Spleen (tissue), 11 donors: ENCODE data around the gene CASP8. TPM values are rescaled to one million over a fixed set of nuclear protein-coding genes. Genes with fewer than 3 reads are reported as not detected.

Experiments used
- DNase-seq: peaks from one replicate; pipeline ENCODE4 v3.0.0-alpha.2; 2020
- H3K27ac ChIP-seq, 8 donors: fragments of 200-600 bp; sonication (generic) in 7 of 8; 1 replicate in 4 of 8; 2 replicates in 4 of 8; pipeline versions ENCODE4 v1.5.0 to v1.8.0; 2016 to 2021; ENCODE audit warnings: inconsistent platforms in 4 of 8, mild to moderate bottlenecking in 4 of 8, moderate library complexity in 1 of 8
- H3K27me3 ChIP-seq, 7 donors: fragments of 200-600 bp; sonication (generic) in 6 of 7; replicated peaks in 1 of 7; 1 replicate in 4 of 7; 2 replicates in 3 of 7; pipeline versions ENCODE4 v1.5.0 to v1.8.0; 2016 to 2021; ENCODE audit warnings: inconsistent platforms in 3 of 7, mild to moderate bottlenecking in 1 of 7
- H3K36me3 ChIP-seq, 6 donors: fragments of 200-600 bp; sonication (generic) in 5 of 6; 1 replicate in 4 of 6; 2 replicates in 2 of 6; pipeline versions ENCODE4 v1.5.0 to v1.8.0; 2016 to 2021; ENCODE audit warnings: inconsistent platforms in 2 of 6
- H3K4me1 ChIP-seq, 6 donors: fragments of 200-600 bp; sonication (generic) in 5 of 6; 1 replicate in 3 of 6; 2 replicates in 3 of 6; pipeline versions ENCODE4 v1.5.0 to v1.8.0; 2016 to 2021; ENCODE audit warnings: inconsistent platforms in 3 of 6
- H3K4me3 ChIP-seq, 8 donors: fragments of 200-600 bp; sonication (generic) in 7 of 8; 1 replicate in 4 of 8; 2 replicates in 4 of 8; pipeline versions ENCODE4 v1.5.0 to v1.8.0; 2016 to 2021; ENCODE audit warnings: inconsistent platforms in 4 of 8, mild to moderate bottlenecking in 4 of 8, moderate library complexity in 2 of 8
- H3K9me3 ChIP-seq, 8 donors: fragments of 200-600 bp; sonication (generic) in 7 of 8; 1 replicate in 4 of 8; 2 replicates in 4 of 8; pipeline versions ENCODE4 v1.5.0 to v1.8.0; 2016 to 2021; ENCODE audit warnings: inconsistent platforms in 4 of 8
- POLR2A ChIP-seq, 3 donors: fragments of 450-650 bp; IDR thresholded peaks; one replicate each; pipeline ENCODE4 v1.5.1; 2017; ENCODE audit warnings: antibody characterized with exemption in 3 of 3, mild to moderate bottlenecking in 1 of 3
- POLR2AphosphoS5 ChIP-seq, 3 donors: sonication (generic); formaldehyde crosslinking; IDR thresholded peaks; one replicate each; pipeline ENCODE4 v1.5.1; 2017; ENCODE audit warnings: antibody characterized with exemption in 3 of 3
- WGBS, 5 donors: extraction: QIAGEN DNeasy Blood & Tissue Kit in 3 of 5; methylation state at CpG; one replicate each; pipeline versions ENCODE4 v1.1.5 to v1.1.7; 2013 to 2018; 5-methylcytosine and 5-hydroxymethylcytosine counted together
- intact Hi-C: fragments of 100-400 bp; cut with DNase I; formaldehyde crosslinking; loops from one replicate; pipeline ENCODE4 v1.15.0; 2023; ENCODE audit warnings: low total_unique reads
- polyA plus RNA-seq, 3 donors: library from polyadenylated mRNA; stranded (reverse); fragments of 200-250 nt; gene quantifications; one replicate each; pipeline ENCODE4 v1.2.1, GENCODE V29; 2013
- total RNA-seq, 7 donors: library from RNA; depleted of rRNA in 3 of 7; stranded (reverse); fragments of >200 nt in 3 of 7; fragmentation: NEBNext Ultra II Directional in 4 of 7; extraction: Animal tissue kit (Norgen Biotek cat#: 25700) in 4 of 7; gene quantifications; one replicate each; pipeline versions ENCODE4 v1.1.0 to v1.2.1, GENCODE V29; 2016 to 2021
- TF ChIP-seq, protein P1 (sequence below), 11 experiments: fragments of 200-600 bp in 7 of 11; fragments of 450-650 bp in 4 of 11; sonication (generic) in 4 of 11; IDR thresholded peaks in 8 of 11; conservative IDR thresholded peaks in 3 of 11; 1 replicate in 7 of 11; 2 replicates in 4 of 11; pipeline versions ENCODE4 v1.4.0 to v1.8.0; 2016 to 2021; ENCODE audit warnings: antibody characterized with exemption in 11 of 11, inconsistent platforms in 4 of 11, mild to moderate bottlenecking in 1 of 11
- donor health status: healthy with polysubstance abuse.
- donor health status: DM: no; HTN: no; CAD: no; lungs with moderate emphysema.
- donor health status: DM: no; HTN: no; CAD: no.
- donor health status: Bipolar disorder and iron deficiency.
- donor health status: healthy.
- donor health status: DM: no; HTN: no; CAD: no.
- donor health status: DM: yes; HTN: yes; CAD: no.

CASP8 gene
- total and polyA plus RNA-seq, 10 donors, result 20.3 to 100 (median 78.7) TPM

DNA sequence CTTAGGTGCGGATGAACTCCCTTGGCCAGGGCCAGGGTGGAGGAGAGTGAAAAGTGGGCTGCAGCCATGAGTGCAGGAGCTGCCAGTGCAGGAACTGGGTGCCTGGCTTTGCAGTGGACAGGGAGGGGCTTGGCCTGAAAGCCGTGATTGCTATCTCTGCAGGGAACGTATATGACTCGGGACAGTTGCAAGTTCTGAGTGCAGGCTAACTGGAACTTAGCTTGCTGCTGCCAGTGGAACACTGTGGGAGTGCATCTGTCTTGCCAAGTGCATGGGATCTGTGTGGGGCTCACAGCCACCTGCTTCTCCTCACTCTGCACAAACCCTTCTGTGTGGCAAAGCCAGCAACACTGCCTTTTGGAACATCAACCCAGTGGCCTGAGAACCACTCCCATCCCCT, 59.9 kb downstream of the CASP8 start:
- TF ChIP-seq POLR2A (IDR thresholded peaks at IDR 0.05) (no peak), POLR2AphosphoS5 (IDR thresholded peaks at IDR 0.05) (no peak)
- TF ChIP-seq, protein P1, sequence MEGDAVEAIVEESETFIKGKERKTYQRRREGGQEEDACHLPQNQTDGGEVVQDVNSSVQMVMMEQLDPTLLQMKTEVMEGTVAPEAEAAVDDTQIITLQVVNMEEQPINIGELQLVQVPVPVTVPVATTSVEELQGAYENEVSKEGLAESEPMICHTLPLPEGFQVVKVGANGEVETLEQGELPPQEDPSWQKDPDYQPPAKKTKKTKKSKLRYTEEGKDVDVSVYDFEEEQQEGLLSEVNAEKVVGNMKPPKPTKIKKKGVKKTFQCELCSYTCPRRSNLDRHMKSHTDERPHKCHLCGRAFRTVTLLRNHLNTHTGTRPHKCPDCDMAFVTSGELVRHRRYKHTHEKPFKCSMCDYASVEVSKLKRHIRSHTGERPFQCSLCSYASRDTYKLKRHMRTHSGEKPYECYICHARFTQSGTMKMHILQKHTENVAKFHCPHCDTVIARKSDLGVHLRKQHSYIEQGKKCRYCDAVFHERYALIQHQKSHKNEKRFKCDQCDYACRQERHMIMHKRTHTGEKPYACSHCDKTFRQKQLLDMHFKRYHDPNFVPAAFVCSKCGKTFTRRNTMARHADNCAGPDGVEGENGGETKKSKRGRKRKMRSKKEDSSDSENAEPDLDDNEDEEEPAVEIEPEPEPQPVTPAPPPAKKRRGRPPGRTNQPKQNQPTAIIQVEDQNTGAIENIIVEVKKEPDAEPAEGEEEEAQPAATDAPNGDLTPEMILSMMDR (IDR thresholded peaks at IDR 0.05 in 8 of 11, conservative IDR thresholded peaks at IDR 0.05 in 3 of 11), result no peak
- WGBS, 5 donors, result 93 to 96% (median 96%) methylated on average over 4 of the region's 4 CpGs
- no peaks in the 10 kb centered on the region for H3K27me3 ChIP-seq
- DNase-seq, result no peak
- intact Hi-C loops, result no loop called here
- peaks cover 5 to 83% (median 56%) of the 10 kb centered on the region in 8 donors for H3K9me3 ChIP-seq
- peaks cover 0 to 17% (median 0%) of the 10 kb centered on the region in 6 donors for H3K36me3 ChIP-seq
- no peaks in the 10 kb centered on the region for H3K4me1 ChIP-seq
- H3K4me3 ChIP-seq, result no peak overlapping the region
- H3K27ac ChIP-seq, result no peak overlapping the region

DNA sequence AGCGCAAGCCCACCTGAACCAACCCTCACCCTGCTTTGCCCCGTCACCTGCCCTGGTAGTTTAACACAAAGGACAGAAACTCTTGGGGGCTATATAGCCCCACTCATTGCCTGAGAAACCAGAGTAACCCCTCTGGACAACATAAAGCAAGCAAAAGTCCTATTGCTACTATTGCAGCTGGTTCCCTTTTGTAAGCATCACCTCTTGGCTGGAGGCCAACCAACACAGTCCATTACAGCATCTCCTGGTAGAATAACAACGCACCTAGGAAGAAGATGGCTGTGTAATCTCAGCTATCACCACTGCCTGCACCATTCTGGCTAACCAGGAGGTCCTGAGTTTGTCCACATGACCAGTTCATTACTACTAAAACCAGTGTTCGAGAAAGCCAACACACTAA, 60.4 kb downstream of the CASP8 start:
- H3K4me3 ChIP-seq, result no peak overlapping the region
- TF ChIP-seq, protein P1 (IDR thresholded peaks at IDR 0.05 in 8 of 11, conservative IDR thresholded peaks at IDR 0.05 in 3 of 11), result no peak
- TF ChIP-seq POLR2A (IDR thresholded peaks at IDR 0.05) (no peak), POLR2AphosphoS5 (IDR thresholded peaks at IDR 0.05) (no peak)
- H3K36me3 ChIP-seq, result peaks cover 0 to 17% (median 0%) of the 10 kb centered on the region in 6 donors
- intact Hi-C loops, result no loop called here
- no peak overlapping the region for H3K27ac ChIP-seq
- H3K27me3 ChIP-seq, result no peaks in the 10 kb centered on the region
- H3K9me3 ChIP-seq, result peaks cover 5 to 86% (median 56%) of the 10 kb centered on the region in 8 donors
- WGBS, 5 donors, result 90 to 100% (median 96%) methylated on average over 4 of the region's 4 CpGs
- DNase-seq, result no peak
- H3K4me1 ChIP-seq, result no peaks in the 10 kb centered on the region

DNA sequence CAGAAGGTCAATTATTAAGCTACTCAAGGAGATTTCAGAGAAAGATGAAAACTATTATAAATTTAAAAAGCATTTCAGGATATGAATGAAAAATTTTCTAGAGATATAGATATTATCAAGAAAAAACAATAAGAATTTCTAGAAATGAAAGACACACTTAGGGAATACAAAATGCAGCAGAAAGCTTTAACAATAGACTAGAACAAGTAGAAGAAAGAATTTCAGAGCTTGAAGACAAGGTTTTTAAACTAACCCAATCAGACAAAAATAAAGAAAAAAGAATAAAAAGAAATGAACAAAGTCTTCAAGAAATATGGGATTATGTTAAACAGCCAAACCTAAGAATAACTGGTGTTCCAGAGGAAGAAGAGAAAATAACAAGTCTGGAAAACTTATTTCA, 62.4 kb downstream of the CASP8 start:
- Histone ChIP-seq H3K9me3 (peaks cover 5 to 97% (median 71%) of the 10 kb centered on the region in 8 donors), H3K27ac (no peak overlapping the region), H3K4me3 (no peak overlapping the region), H3K27me3 (no peaks in the 10 kb centered on the region), H3K4me1 (no peaks in the 10 kb centered on the region), H3K36me3 (peaks cover 0 to 17% (median 0%) of the 10 kb centered on the region in 6 donors)
- TF ChIP-seq POLR2AphosphoS5 (IDR thresholded peaks at IDR 0.05), result no peak
- TF ChIP-seq, protein P1 (IDR thresholded peaks at IDR 0.05 in 8 of 11, conservative IDR thresholded peaks at IDR 0.05 in 3 of 11), result no peak
- no peak for TF ChIP-seq POLR2A (IDR thresholded peaks at IDR 0.05)
- intact Hi-C loops, result no loop called here
- DNase-seq, result no peak

DNA sequence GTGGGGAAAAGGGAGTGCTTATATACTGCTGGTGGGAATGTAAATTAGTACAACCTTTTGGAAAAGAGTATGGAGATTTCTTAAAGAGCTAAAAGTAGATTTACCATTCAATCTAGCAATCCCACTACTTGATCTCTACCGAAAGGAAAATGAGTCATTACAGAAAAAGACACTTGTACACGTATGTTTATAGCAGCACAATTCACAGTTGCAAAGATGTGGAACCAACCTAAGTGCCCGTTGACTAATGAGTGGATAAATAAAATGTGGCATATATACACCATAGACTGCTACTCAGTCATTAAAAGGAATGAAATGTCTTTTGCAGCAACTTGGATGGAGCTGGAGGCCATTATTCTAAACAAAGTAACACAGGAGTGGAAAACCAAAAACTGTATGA, 67.3 kb downstream of the CASP8 start:
- intact Hi-C loops, result no loop called here
- TF ChIP-seq POLR2A (IDR thresholded peaks at IDR 0.05), result no peak
- TF ChIP-seq, protein P1 (IDR thresholded peaks at IDR 0.05 in 8 of 11, conservative IDR thresholded peaks at IDR 0.05 in 3 of 11), result no peak
- no peak for TF ChIP-seq POLR2AphosphoS5 (IDR thresholded peaks at IDR 0.05)
- H3K4me1 ChIP-seq, result no peaks in the 10 kb centered on the region
- peaks cover 0 to 9% (median 0%) of the 10 kb centered on the region in 6 donors for H3K36me3 ChIP-seq
- no peaks in the 10 kb centered on the region for H3K27me3 ChIP-seq
- H3K4me3 ChIP-seq, result no peak overlapping the region
- no peak for DNase-seq
- WGBS, 5 donors, result 59 to 88% (median 81%) methylated on average over 3 of the region's 3 CpGs
- peaks cover 3 to 54% (median 47%) of the 10 kb centered on the region in 8 donors for H3K9me3 ChIP-seq
- H3K27ac ChIP-seq, result no peak overlapping the region
